Mesendoderm (in vitro differentiated cells): ENCODE data around the gene FBH1.

Source experiments
- DNase-seq: peaks from one replicate; pipeline ENCODE4 v3.0.0; 2013
- H2AK5ac ChIP-seq: 2 replicates; pipeline ENCODE4 v1.6.1; 2013; ENCODE audit warnings: low read length, inconsistent platforms
- H2BK120ac ChIP-seq: 2 replicates; pipeline ENCODE4 v1.6.1; 2013; ENCODE audit warnings: low read depth, mild to moderate bottlenecking, low read length, moderate library complexity, mixed read lengths
- H2BK15ac ChIP-seq: replicated peaks from 2 replicates; pipeline ENCODE4 v1.6.1; 2013; ENCODE audit warnings: low read depth, mild to moderate bottlenecking, moderate library complexity
- H2BK5ac ChIP-seq: 2 replicates; pipeline ENCODE4 v1.6.1; 2013; ENCODE audit warnings: low read length, inconsistent platforms
- H3K18ac ChIP-seq: 2 replicates; pipeline ENCODE4 v1.6.1; 2013; ENCODE audit warnings: mild to moderate bottlenecking, low read length, mixed read lengths
- H3K23ac ChIP-seq: one replicate; pipeline ENCODE4 v1.6.1; 2013; ENCODE audit warnings: low read length
- H3K27ac ChIP-seq: 2 replicates; pipeline ENCODE4 v1.5.1; 2013; ENCODE audit warnings: low read depth, mild to moderate bottlenecking, inconsistent platforms, low read length, moderate library complexity
- H3K27me3 ChIP-seq: 2 replicates; pipeline ENCODE4 v1.6.1; 2013; ENCODE audit warnings: low read length, control low read depth, mild to moderate bottlenecking, inconsistent platforms; ENCODE audit not compliant: insufficient read depth, poor library complexity
- H3K36me3 ChIP-seq: 2 replicates; pipeline ENCODE4 v1.6.1; 2013; ENCODE audit warnings: low read length, inconsistent platforms; ENCODE audit not compliant: control insufficient read depth, insufficient read depth
- H3K4ac ChIP-seq: one replicate; pipeline ENCODE4 v1.6.1; 2013; ENCODE audit warnings: low read depth, mild to moderate bottlenecking, low read length, moderate library complexity
- H3K4me1 ChIP-seq: 2 replicates; pipeline ENCODE4 v1.6.1; 2013; ENCODE audit warnings: low read depth, low read length, inconsistent platforms; ENCODE audit not compliant: control insufficient read depth
- H3K4me2 ChIP-seq: 2 replicates; pipeline ENCODE4 v1.6.1; 2013; ENCODE audit warnings: low read length
- H3K4me3 ChIP-seq: 2 replicates; pipeline ENCODE4 v1.5.1; 2013; ENCODE audit warnings: mild to moderate bottlenecking, low read length
- H3K56ac ChIP-seq: one replicate; pipeline ENCODE4 v1.6.1; 2013; ENCODE audit warnings: low read length
- H3K79me1 ChIP-seq: 2 replicates; pipeline ENCODE4 v1.6.1; 2013; ENCODE audit warnings: low read length, inconsistent platforms
- H3K79me2 ChIP-seq: 2 replicates; pipeline ENCODE4 v1.6.1; 2013; ENCODE audit warnings: mild to moderate bottlenecking, low read length; ENCODE audit not compliant: control insufficient read depth, insufficient read depth
- H3K9ac ChIP-seq: 2 replicates; pipeline ENCODE4 v1.6.1; 2013; ENCODE audit warnings: low read length, inconsistent platforms
- H4K5ac ChIP-seq: one replicate; pipeline ENCODE4 v1.6.1; 2013; ENCODE audit warnings: low read length
- H4K8ac ChIP-seq: one replicate; pipeline ENCODE4 v1.6.1; 2013; ENCODE audit warnings: low read depth, mild to moderate bottlenecking, control low read depth, low read length, moderate library complexity
- WGBS: extraction: QIAGEN DNeasy Blood & Tissue Kit; methylation state at CpG from one replicate; pipeline ENCODE4 v1.1.7; 2013; ENCODE audit warnings: low lambda C conversion rate, missing lambda C conversion rate; ENCODE audit not compliant: insufficient coverage; ENCODE audit errors: extremely low coverage; 5-methylcytosine and 5-hydroxymethylcytosine counted together

The FBH1 gene

GRCh38 chr10:5947471-5948207 lies 57.6 kb downstream of the FBH1 start:
- Histone ChIP-seq H3K4me2 (no peak overlapping the region), H3K79me2 (no peaks in the 10 kb centered on the region), H3K9ac (no peak overlapping the region), H3K36me3 (no peaks in the 10 kb centered on the region), H3K4me1 (no peaks in the 10 kb centered on the region), H3K56ac (no peak overlapping the region), H4K5ac (no peak overlapping the region), H3K4me3 (no peak overlapping the region), H2BK5ac (no peak overlapping the region), H3K4ac (no peak overlapping the region), H3K79me1 (no peaks in the 10 kb centered on the region), H2BK15ac (no peak overlapping the region), H2AK5ac (no peak overlapping the region), H2BK120ac (no peak overlapping the region), H3K18ac (no peak overlapping the region), H3K27ac (no peak overlapping the region), H3K27me3 (no peaks in the 10 kb centered on the region), H3K23ac (no peak overlapping the region), H4K8ac (no peak overlapping the region)
- no CpG with 5 or more reads among the region's 17 CpGs for WGBS
- DNase-seq, result no peak

GRCh38 chr10:5948208-5948585 lies 58.2 kb downstream of the FBH1 start:
- Histone ChIP-seq H2BK5ac (no peak overlapping the region), H3K27me3 (no peaks in the 10 kb centered on the region), H3K4me1 (no peaks in the 10 kb centered on the region), H3K18ac (no peak overlapping the region), H3K4ac (no peak overlapping the region), H3K79me1 (no peaks in the 10 kb centered on the region), H3K4me3 (no peak overlapping the region), H2BK15ac (no peak overlapping the region), H2BK120ac (no peak overlapping the region), H3K36me3 (no peaks in the 10 kb centered on the region), H3K56ac (no peak overlapping the region), H3K9ac (no peak overlapping the region), H2AK5ac (no peak overlapping the region), H4K8ac (no peak overlapping the region), H3K23ac (no peak overlapping the region), H3K4me2 (no peak overlapping the region), H3K79me2 (no peaks in the 10 kb centered on the region), H4K5ac (no peak overlapping the region), H3K27ac (no peak overlapping the region)
- WGBS, result no CpG with 5 or more reads among the region's 6 CpGs
- DNase-seq, result no peak

GRCh38 chr10:5949009-5949759 lies 59.1 kb downstream of the FBH1 start:
- no peaks in the 10 kb centered on the region for H3K27me3 ChIP-seq

GRCh38 chr10:5951167-5951711 lies 61.2 kb downstream of the FBH1 start:
- Histone ChIP-seq H4K8ac (no peak overlapping the region), H3K79me1 (no peaks in the 10 kb centered on the region), H2BK15ac (no peak overlapping the region), H3K4me2 (no peak overlapping the region), H3K23ac (no peak overlapping the region), H3K4me3 (no peak overlapping the region), H3K56ac (peak overlapping the region; percentile 25), H2BK120ac (no peak overlapping the region), H4K5ac (no peak overlapping the region), H2BK5ac (no peak overlapping the region), H3K4ac (no peak overlapping the region), H2AK5ac (no peak overlapping the region), H3K18ac (no peak overlapping the region), H3K9ac (no peak overlapping the region), H3K27ac (no peak overlapping the region), H3K36me3 (no peaks in the 10 kb centered on the region), H3K4me1 (no peaks in the 10 kb centered on the region), H3K79me2 (no peaks in the 10 kb centered on the region), H3K27me3 (no peaks in the 10 kb centered on the region)
- DNase-seq, result no peak
- no CpG with 5 or more reads among the region's 7 CpGs for WGBS

More at GRCh38 chr10:5949009-5949759, 59.1 kb downstream of the FBH1 start:
- WGBS, result no CpG with 5 or more reads among the region's 14 CpGs
- Histone ChIP-seq H4K8ac (no peak overlapping the region), H4K5ac (no peak overlapping the region), H3K79me1 (no peaks in the 10 kb centered on the region), H2BK5ac (no peak overlapping the region), H3K18ac (no peak overlapping the region), H3K4me2 (no peak overlapping the region), H3K79me2 (no peaks in the 10 kb centered on the region), H3K4me3 (no peak overlapping the region), H3K4me1 (no peaks in the 10 kb centered on the region), H2AK5ac (no peak overlapping the region), H3K4ac (no peak overlapping the region), H3K9ac (no peak overlapping the region), H3K56ac (peak overlapping the region; percentile 28), H3K23ac (no peak overlapping the region), H3K27ac (no peak overlapping the region), H2BK15ac (no peak overlapping the region), H3K36me3 (no peaks in the 10 kb centered on the region), H2BK120ac (no peak overlapping the region)
- peak; percentile 75 for DNase-seq

GRCh38 chr10:5951721-5952407 lies 61.8 kb downstream of the FBH1 start:
- H2BK120ac ChIP-seq, result no peak overlapping the region
- H3K4me1 ChIP-seq, result no peaks in the 10 kb centered on the region
- no peak overlapping the region for H3K56ac ChIP-seq
- H4K8ac ChIP-seq, result no peak overlapping the region
- DNase-seq, result no peak
- no peak overlapping the region for H3K9ac ChIP-seq
- no peak overlapping the region for H2BK5ac ChIP-seq
- no peak overlapping the region for H3K18ac ChIP-seq
- no peak overlapping the region for H3K4me2 ChIP-seq
- no peak overlapping the region for H2BK15ac ChIP-seq
- H3K4ac ChIP-seq, result no peak overlapping the region
- no peaks in the 10 kb centered on the region for H3K79me1 ChIP-seq
- no peak overlapping the region for H3K27ac ChIP-seq
- no peak overlapping the region for H4K5ac ChIP-seq
- no peaks in the 10 kb centered on the region for H3K79me2 ChIP-seq
- no peaks in the 10 kb centered on the region for H3K36me3 ChIP-seq
- no peaks in the 10 kb centered on the region for H3K27me3 ChIP-seq
- no peak overlapping the region for H3K4me3 ChIP-seq
- H3K23ac ChIP-seq, result no peak overlapping the region
- no peak overlapping the region for H2AK5ac ChIP-seq
- no CpG with 5 or more reads among the region's 6 CpGs for WGBS
